Endometrial microvascular endothelial cells (primary cell): Measurements from ENCODE around the gene FAM210B. TPM values are rescaled to one million over a fixed set of nuclear protein-coding genes. Genes with fewer than 3 reads are reported as not detected.
"Not testable (repeated sequence)": the region's sequence is repeated elsewhere in the genome, so short reads cannot be mapped to it uniquely, and the experiment has no call there.

Source experiments
- in situ Hi-C: cut with HindIII; loops from 2 replicates; pipeline ENCODE4 v1.10.0; 2017; ENCODE audit warnings: low sequenced_read_pairs, low pct_unique_long_range_greater_than_20kb; ENCODE audit errors: inconsistent ontology term
- total RNA-seq: library from RNA; depleted of rRNA; stranded (reverse); fragments of >200 nt; gene quantifications from one replicate; pipeline ENCODE4 v1.2.3, GENCODE V29; 2015; ENCODE audit errors: inconsistent ontology term

The FAM210B gene
- total RNA-seq, result 37.5 TPM

GRCh38 chr20:56358600-56359211 is at the start of gene FAM210B:
Gene FAM210B (plus strand): TSS chr20:56358974. CDS start chr20:56359006, 32 bp downstream.
- in situ Hi-C loops, result no loop called here

GRCh38 chr20:56316051-56316450 is 42.7 kb upstream of the FAM210B start:
- in situ Hi-C loops, result no loop called here

GRCh38 chr20:56316483-56316882 is 42.3 kb upstream of the FAM210B start:
- in situ Hi-C loops, result no loop called here

- in situ Hi-C loops, result no loop called here
Observed at GRCh38 chr20:56322681-56323080, 36.1 kb upstream of the FAM210B start.

- in situ Hi-C loops, result no loop called here
Observed at GRCh38 chr20:56323206-56323605, 35.6 kb upstream of the FAM210B start.

GRCh38 chr20:56323656-56324055 is 35.1 kb upstream of the FAM210B start:
- in situ Hi-C loops, result no loop called here

GRCh38 chr20:56324806-56325205 is 34.0 kb upstream of the FAM210B start:
- in situ Hi-C loops, result no loop called here

- in situ Hi-C loops, result no loop called here
Observed at GRCh38 chr20:56328861-56329260, 29.9 kb upstream of the FAM210B start.

- in situ Hi-C loops, result not testable (repeated sequence)
Observed at GRCh38 chr20:56336709-56337108, 22.1 kb upstream of the FAM210B start.

GRCh38 chr20:56342783-56343182 is 16.0 kb upstream of the FAM210B start:
- in situ Hi-C loops, result no loop called here

GRCh38 chr20:56343861-56344381 is 14.9 kb upstream of the FAM210B start:
- in situ Hi-C loops, result no loop called here

- in situ Hi-C loops, result no loop called here
Observed at GRCh38 chr20:56345911-56346310, 12.9 kb upstream of the FAM210B start.

- in situ Hi-C loops, result no loop called here
Observed at GRCh38 chr20:56347628-56348304, 11.0 kb upstream of the FAM210B start.

- in situ Hi-C loops, result no loop called here
Observed at GRCh38 chr20:56348305-56348693, 10.5 kb upstream of the FAM210B start.

- in situ Hi-C loops, result no loop called here
Observed at GRCh38 chr20:56348746-56349145, 10.0 kb upstream of the FAM210B start.

- in situ Hi-C loops, result no loop called here
Observed at GRCh38 chr20:56350842-56351241, 7.9 kb upstream of the FAM210B start.

GRCh38 chr20:56352345-56353055 is 6.3 kb upstream of the FAM210B start:
- in situ Hi-C loops, result no loop called here

GRCh38 chr20:56353356-56353755 is 5.4 kb upstream of the FAM210B start:
- in situ Hi-C loops, result no loop called here

GRCh38 chr20:56358070-56358469 is 704 bp upstream of the FAM210B start:
- in situ Hi-C loops, result no loop called here
